Superior temporal gyrus (tissue), 1 donor: ENCODE data around the gene ARHGAP25.

Experiments
- DNase-seq: peaks from one replicate; pipeline ENCODE4 v3.0.0-alpha.2; 2016; ENCODE audit errors: extremely low spot score

ARHGAP25 gene

DNA sequence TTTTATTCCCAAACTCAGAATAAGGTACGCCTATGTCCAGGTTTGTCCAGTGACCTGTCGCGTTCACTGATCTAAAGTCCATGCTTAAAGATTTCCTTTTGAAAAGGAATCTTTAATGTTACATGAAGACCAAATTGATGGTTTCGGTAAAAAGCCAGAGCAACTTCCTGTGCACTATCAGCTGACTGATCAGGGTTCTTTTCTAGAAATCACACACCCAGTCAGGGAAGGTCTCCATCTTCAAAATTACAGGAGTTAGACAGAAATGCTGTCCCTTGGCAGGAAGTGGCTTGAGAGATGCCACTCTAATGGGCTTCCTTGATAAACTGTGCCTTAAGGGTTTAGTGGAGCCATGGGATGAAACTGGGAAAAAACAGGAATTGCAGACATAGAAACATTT lies 14.7 kb upstream of the ARHGAP25 start:
- no peak for DNase-seq

- DNase-seq: no peak
Observed at GRCh38 chr2:68720665-68721064, 13.9 kb upstream of the ARHGAP25 start.

- no peak for DNase-seq
Observed at GRCh38 chr2:68721482-68722101, 13.0 kb upstream of the ARHGAP25 start.

- DNase-seq: no peak
Observed at GRCh38 chr2:68722712-68723111, 11.9 kb upstream of the ARHGAP25 start.

DNA sequence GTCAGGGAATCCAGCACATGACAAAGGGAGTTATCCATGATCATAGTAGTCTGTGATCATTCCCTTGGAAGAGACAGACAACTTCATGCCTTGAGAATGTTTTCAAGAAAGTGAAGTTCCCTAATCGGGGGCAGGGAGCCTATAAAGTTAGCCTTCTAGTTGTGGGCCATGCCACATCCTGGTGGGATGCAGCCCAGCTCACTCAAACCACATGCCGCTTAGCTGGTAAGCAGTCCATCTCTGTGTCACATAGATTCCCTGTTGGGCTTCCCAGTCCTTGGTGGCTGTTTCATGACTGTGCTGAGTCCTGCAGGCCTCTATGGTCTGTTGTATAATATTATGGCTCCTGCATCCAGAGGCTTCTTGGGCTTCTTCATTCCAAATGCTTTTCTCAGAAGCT lies 11.4 kb upstream of the ARHGAP25 start:
- no peak for DNase-seq

DNA sequence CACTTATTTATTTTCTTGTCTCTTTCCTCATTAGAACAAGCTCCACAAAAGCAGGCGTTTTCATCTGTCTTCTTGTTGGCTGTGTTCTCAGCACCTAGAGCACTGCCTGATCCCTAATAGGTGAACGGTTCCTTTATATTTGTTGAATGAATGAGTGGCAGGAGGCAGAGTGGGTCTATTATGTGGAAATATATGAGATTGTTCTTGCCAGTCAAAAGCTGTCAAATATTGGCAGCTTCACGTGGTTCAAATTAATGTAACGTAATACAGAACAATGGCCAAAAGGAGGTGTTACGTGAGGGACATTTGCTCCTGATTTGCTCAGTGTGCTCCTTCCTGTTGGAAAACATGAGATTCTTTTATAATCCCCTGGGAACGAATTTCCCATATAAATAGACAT lies 8.5 kb upstream of the ARHGAP25 start:
- no peak for DNase-seq

DNA sequence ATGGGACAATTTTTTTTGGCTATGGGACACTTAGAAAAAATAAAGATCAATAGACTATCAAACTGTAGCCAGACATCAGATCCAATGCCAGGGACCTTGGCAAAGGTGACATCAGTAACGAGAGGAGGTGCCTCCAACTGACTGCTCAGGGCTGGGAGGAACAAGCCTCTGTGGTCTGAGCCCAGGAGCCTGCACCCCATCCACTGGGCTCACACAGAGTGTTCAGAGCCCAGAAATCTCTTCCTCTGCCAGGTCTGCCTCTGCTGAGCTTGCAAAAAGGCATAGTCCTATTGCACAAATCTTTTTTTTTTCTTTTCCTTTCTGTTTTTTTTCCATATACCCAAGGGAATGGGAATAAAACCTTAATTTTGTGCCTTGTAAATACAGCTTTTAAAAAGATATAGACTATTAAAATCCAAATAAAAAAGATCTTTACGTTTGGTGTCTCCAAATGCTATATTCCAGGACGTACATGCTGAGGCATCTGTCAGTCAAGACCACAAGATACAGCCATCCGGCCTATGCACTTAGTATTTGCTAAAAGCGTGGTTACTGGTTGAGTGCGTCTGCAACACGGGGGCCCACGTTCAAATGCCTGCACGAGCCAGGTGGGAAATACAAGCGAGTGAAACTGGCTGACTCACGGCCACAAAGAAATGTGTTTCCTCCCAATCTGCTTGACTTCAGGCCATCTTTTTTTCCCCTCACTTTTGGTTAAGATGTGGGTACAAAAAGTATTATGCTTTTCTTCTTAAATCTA lies 7.8 kb upstream of the ARHGAP25 start:
- no peak for DNase-seq

DNA sequence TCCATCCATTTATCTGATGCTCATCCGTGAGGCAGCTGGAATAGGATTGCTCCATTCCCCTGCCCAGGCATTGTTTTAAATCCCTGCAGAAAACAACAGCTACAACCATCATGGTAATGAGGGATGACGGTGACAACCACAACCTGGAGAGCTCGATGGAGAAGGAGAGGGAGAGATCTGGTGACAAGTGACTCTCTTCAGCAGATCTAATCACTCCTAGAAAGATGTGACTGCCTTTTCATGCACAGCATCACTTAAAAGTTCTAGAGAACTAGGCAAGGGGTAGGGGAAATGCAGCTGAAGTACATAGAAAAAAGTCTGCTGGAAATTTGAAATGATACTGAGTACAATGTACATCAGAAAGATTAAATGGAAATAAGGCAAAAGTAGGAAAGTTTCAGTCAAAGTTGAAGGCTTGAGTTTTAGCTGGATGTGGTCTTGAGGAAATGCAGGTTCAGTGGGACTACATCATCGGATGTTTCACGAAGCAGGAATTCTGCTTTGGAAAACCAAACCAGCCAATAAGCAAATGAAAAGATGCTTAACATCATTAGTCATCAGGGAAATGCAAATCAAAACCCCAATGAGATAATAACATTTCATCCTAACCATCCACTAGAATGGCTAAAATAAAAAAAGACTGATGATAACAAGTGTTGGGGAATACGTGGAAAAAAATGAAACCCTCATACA lies 6.8 kb upstream of the ARHGAP25 start:
- no peak for DNase-seq

DNA sequence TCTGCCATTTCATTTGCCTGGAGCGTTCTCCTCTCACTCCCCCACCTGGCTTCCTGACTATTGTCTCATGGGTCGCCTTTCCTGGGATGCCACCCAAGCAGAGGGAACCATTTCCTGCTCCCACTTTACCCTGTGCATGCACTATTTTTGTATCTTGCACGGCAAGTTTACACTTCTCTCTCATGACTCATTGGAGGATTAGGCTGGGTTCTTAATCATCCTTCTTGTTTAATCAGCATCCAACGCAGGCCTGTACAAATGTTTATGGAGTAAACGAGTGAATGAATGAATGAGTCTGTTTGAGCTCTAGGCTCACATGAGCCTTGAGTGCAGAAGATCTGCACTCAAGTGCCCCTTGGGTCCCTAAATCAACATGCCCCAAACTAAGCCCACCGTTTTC lies 3.8 kb upstream of the ARHGAP25 start:
- no peak for DNase-seq

DNA sequence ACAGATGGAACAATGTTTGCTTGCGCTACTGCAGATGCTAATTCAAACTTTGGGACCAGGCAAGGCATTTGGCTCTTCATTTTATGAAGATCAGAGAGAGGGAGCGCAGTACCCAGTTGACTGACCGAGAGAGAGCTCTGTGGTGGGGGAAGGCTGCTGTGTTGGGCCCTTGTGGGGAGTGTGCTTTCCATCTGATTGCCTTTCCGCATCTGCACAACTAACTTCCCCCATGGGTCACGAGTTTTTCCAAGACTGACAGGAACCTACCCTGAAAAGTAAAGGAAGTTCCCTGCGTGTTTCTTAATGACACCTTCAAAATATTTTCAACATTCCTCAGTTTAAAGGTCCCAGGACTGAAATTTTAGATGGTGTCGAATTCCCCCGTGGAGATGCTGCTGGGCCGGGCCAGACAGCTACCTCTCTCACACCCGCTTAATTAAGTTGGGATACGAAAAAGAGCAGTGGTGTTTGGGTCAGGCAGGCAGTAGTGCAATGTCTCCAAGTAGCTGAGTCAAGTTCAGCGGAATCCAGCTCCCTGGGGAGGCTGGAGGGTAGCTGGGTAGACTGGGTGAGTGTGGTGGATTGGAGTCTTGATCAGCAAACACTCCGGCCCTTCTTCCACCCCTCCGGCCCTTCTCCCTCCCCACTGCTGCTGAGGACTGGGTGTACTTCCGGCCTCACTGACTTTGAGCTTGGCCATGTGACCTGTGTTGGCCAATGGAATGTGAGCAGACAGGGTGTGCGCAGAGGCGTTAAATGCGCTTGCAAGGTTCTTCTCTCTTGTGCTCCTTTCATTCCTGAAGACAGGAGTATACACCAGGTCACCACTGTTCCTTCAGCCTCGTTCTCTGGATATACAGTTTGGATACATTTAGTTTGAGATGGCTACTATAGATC lies 2.3 kb upstream of the ARHGAP25 start:
- DNase-seq: no peak

GRCh38 chr2:68733365-68733764 lies 1.2 kb upstream of the ARHGAP25 start:
- no peak for DNase-seq

DNA sequence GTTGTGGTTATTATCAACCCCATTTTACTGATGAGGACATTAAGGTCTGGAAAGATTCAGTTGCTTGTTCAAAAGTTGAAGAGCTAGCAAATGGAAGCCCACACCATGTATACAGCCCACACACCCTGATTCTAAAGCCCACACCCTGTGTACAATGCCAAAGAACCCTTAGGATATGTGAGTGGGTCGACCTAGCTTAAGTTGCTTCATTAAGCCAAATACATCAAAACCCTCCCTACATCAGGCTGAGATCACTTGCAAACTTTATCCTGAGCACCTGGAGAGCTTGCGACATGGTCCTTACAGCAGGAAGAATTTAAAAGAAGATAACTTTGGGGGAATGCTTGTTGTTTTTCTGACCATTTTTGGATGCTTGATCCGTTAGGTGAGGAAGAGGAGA lies 435 bp upstream of the ARHGAP25 start:
- DNase-seq: no peak

DNA sequence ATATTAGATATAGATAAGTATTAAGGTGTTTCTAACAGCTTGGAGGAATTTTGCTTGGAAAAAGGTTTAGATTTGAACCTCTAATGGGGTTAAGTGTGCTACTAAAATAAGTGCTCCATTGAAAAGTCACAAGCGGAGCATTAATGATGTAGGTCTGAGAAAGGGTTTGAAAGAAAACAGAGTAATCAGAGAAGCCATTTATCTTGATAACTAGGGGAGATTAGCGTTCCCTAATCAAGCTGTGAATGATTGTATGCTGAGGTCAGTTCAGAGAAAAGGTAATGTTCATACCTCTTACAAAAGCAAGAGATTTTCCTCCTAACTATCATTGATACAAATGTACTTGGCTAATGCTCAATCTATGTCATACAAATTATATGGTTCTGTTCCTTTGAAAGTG lies 1.5 kb downstream of the ARHGAP25 start:
- no peak for DNase-seq

DNA sequence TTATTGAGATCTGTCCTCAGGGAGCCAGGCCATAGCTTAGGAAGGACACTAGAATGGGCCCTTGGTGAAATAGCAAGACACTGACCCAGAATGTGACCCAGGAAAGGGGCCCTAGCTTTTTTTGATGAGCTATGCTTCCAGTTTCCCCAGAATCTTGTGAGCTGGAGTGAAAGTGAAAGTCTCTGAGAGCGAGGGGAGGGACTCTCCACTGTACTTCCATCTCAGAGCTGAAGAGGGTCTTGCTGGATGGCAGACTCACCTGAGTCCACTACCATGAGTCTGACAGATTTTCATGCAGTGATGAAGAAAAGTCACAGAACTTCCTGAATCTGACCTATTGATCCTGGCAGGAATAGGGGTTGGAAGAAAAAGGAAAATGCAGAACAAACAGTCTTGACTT lies 3.1 kb downstream of the ARHGAP25 start:
- peak; percentile 14 for DNase-seq

- DNase-seq: no peak
Observed at GRCh38 chr2:68738906-68739594, 4.4 kb downstream of the ARHGAP25 start.

GRCh38 chr2:68739595-68740399 lies 5.2 kb downstream of the ARHGAP25 start:
- DNase-seq: no peak

- DNase-seq: no peak
Observed at GRCh38 chr2:68740400-68740914, 5.8 kb downstream of the ARHGAP25 start.

DNA sequence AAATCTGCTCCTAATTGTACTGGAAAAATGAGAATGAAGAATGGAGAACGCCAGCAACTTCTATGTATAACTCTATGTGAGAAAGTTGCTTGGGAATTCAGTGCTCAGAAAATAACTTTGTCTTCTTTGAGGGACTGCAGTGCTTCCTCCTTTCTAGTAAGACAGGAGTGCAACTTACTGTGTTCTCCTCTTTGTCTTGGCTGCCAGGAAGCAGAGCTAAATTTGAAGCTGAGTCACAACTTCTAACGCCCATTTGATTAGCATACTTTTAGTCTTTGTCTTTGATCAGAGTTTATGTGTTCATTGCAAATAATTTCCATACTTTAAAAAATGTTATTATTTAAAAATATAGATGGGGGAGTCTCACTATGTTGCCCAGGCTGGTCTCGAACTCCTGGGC lies 6.6 kb downstream of the ARHGAP25 start:
- DNase-seq: no peak

- no peak for DNase-seq
Observed at GRCh38 chr2:68741805-68742306, 7.2 kb downstream of the ARHGAP25 start.
